Psoas muscle (tissue), 8 donors: Measurements from ENCODE around the gene EMILIN1. TPM values are rescaled to one million over a fixed set of nuclear protein-coding genes. Genes with fewer than 3 reads are reported as not detected.

ENCODE experiments used
- ATAC-seq, 4 donors: fragments of 200-7000 bp; cut with Tn5 transposase; one replicate each; pipeline ENCODE4 v1.9.1; 2020; ENCODE audit warnings: moderate library complexity in 3 of 4, mild to moderate bottlenecking in 2 of 4
- DNase-seq, 2 donors: peaks; one replicate each; pipeline ENCODE4 v3.0.0-alpha.2; 2020
- H3K27ac ChIP-seq: fragments of 200-600 bp; one replicate; pipeline ENCODE4 v1.8.0; 2022
- H3K27me3 ChIP-seq, 3 donors: fragments of 200-600 bp in 1 of 3; one replicate each; pipeline versions ENCODE4 v1.6.1 to v1.8.0; 2013 to 2022; ENCODE audit warnings: low read length in 2 of 3, mild to moderate bottlenecking in 2 of 3, moderate library complexity in 1 of 3; ENCODE audit not compliant: insufficient read depth in 3 of 3
- H3K36me3 ChIP-seq, 2 donors: fragments of 200-600 bp in 1 of 2; one replicate each; pipeline versions ENCODE4 v1.6.1 to v1.8.0; 2013 to 2022; ENCODE audit warnings: low read depth in 1 of 2, mild to moderate bottlenecking in 1 of 2, moderate library complexity in 1 of 2; ENCODE audit not compliant: insufficient read depth in 1 of 2
- H3K4me1 ChIP-seq: fragments of 200-600 bp; one replicate; pipeline ENCODE4 v1.8.0; 2022
- H3K4me3 ChIP-seq: fragments of 200-600 bp; one replicate; pipeline ENCODE4 v1.8.0; 2022; ENCODE audit warnings: mild to moderate bottlenecking
- H3K9me3 ChIP-seq: fragments of 200-600 bp; one replicate; pipeline ENCODE4 v1.8.0; 2022
- CTCF ChIP-seq: fragments of 200-600 bp; IDR thresholded peaks from one replicate; pipeline ENCODE4 v1.8.0; 2022; ENCODE audit warnings: antibody characterized with exemption
- WGBS, 3 donors: extraction: QIAGEN DNeasy Blood & Tissue Kit; methylation state at CpG; one replicate each; pipeline versions ENCODE4 v1.1.6 to v1.1.7; 2013; 5-methylcytosine and 5-hydroxymethylcytosine counted together
- intact Hi-C, 2 donors: fragments of 100-400 bp; cut with DNase I; formaldehyde crosslinking; loops; one replicate each; pipeline versions ENCODE4 v1.11.0 to v1.14.2; 2022
- polyA plus RNA-seq, 3 donors: library from polyadenylated mRNA; stranded (reverse); fragments of 200-250 nt; gene quantifications; one replicate each; pipeline ENCODE4 v1.2.3, GENCODE V29; 2013
- total RNA-seq, 4 donors: library from RNA; stranded (reverse); fragmentation: NEBNext Ultra II Directional in 2 of 4; extraction: Animal tissue kit (Norgen Biotek cat#: 25700) in 2 of 4; gene quantifications; one replicate each; pipeline versions ENCODE4 v1.2.1 to v1.2.4, GENCODE V29; 2021 to 2023
- donor health status: healthy with polysubstance abuse.
- donor health status: DM: no; HTN: no; CAD: no; lungs with moderate emphysema.
- donor health status: Bipolar disorder and iron deficiency.
- donor health status: healthy.
- donor health status: DM: yes; HTN: yes; CAD: no.
- donor health status: DM: no; HTN: no; CAD: no.
- donor health status: DM: no; HTN: no; CAD: no.
- donor health status: DM: yes; HTN: yes; CAD: no.

EMILIN1 gene
- total and polyA plus RNA-seq, 7 donors: 4.9 to 14.3 (median 6.1) TPM

GRCh38 chr2:27133195-27133875 lies 54.9 kb downstream of the EMILIN1 start:
- peaks cover 12% of the 10 kb centered on the region for H3K4me1 ChIP-seq
- H3K9me3 ChIP-seq: no peaks in the 10 kb centered on the region
- H3K27ac ChIP-seq: peak overlapping the region; percentile 94
- no peaks in the 10 kb centered on the region for H3K27me3 ChIP-seq
- intact Hi-C loops: loop anchor here in 1 of 2 donors (5.0 kb wide), 1 partner anchor 79 kb away; the partner anchor contains the start of genes ATRAID and SLC5A6
- 29 to 35% (median 29%) methylated on average over 14 of the region's 14 CpGs for WGBS, 3 donors
- ATAC-seq (peak; percentile 29 to 67 (median 52)), DNase-seq (peak; percentile 41 to 84)
- no peak for TF ChIP-seq CTCF
- H3K4me3 ChIP-seq: peak overlapping the region; percentile 92
- H3K36me3 ChIP-seq: peaks cover 0 to 41% of the 10 kb centered on the region in 2 donors

GRCh38 chr2:27133905-27134780 lies 55.7 kb downstream of the EMILIN1 start, which contains the start of gene PREB:
Gene PREB, minus strand, starts transcription at chr2:27134636. Its CDS starts 215 bp downstream, at chr2:27134421.
- DNase-seq (peak; percentile 98 to 99), ATAC-seq (peak; percentile 91 to 95 (median 93))
- peaks cover 12% of the 10 kb centered on the region for H3K4me1 ChIP-seq
- H3K27ac ChIP-seq: peak within 1 kb of the TSS; percentile 94
- H3K9me3 ChIP-seq: no peaks in the 10 kb centered on the region
- H3K36me3 ChIP-seq: peaks cover 0 to 41% of the 10 kb centered on the region in 2 donors
- H3K4me3 ChIP-seq: peak within 1 kb of the TSS; percentile 92
- WGBS, 3 donors: 0 to 1% (median 0%) methylated on average over 76 to 86 of the region's 86 CpGs
- TF ChIP-seq CTCF: no peak
- intact Hi-C loops: loop anchor here in 1 of 2 donors (5.0 kb wide), 1 partner anchor 78 kb away; the partner anchor contains the start of genes ATRAID and SLC5A6
- no peaks in the 10 kb centered on the region for H3K27me3 ChIP-seq

- no peak for DNase-seq
- TF ChIP-seq CTCF: no peak
- Histone ChIP-seq H3K4me1 (peaks cover 12% of the 10 kb centered on the region), H3K4me3 (peak overlapping the region; percentile 92), H3K27me3 (no peaks in the 10 kb centered on the region), H3K9me3 (no peaks in the 10 kb centered on the region), H3K36me3 (peaks cover 0 to 35% of the 10 kb centered on the region in 2 donors), H3K27ac (peak overlapping the region; percentile 94)
- ATAC-seq: no peak
- WGBS, 3 donors: 50 to 54% (median 53%) methylated on average over 33 of the region's 33 CpGs
- intact Hi-C loops: loop anchor here in 1 of 2 donors (5.0 kb wide), 1 partner anchor 77 kb away; the partner anchor contains the start of genes ATRAID and SLC5A6
Measured at GRCh38 chr2:27134781-27135477, 56.5 kb downstream of the EMILIN1 start.

GRCh38 chr2:27135478-27135955 lies 57.1 kb downstream of the EMILIN1 start:
- Histone ChIP-seq H3K4me3 (no peak overlapping the region), H3K4me1 (peaks cover 12% of the 10 kb centered on the region), H3K27ac (peak overlapping the region; percentile 94), H3K9me3 (no peaks in the 10 kb centered on the region), H3K36me3 (peaks cover 0 to 29% of the 10 kb centered on the region in 2 donors), H3K27me3 (no peaks in the 10 kb centered on the region)
- ATAC-seq: no peak
- TF ChIP-seq CTCF: no peak
- intact Hi-C loops: no loop called here
- no peak for DNase-seq
- WGBS, 3 donors: 69 to 85% (median 71%) methylated on average over 12 of the region's 12 CpGs
